ENCODE data around the gene CRAT.
A peak's percentile ranks its signal among the peaks of the same experiment; 100 is the strongest.

CRAT gene

GRCh38 chr9:129110740-129111527 lies at the start of gene CRAT, which contains the start of gene PTPA:
Gene CRAT, minus strand, starts transcription at chr9:129110793. Its CDS starts 284 bp downstream, at chr9:129110509.
Gene PTPA, plus strand, starts transcription at chr9:129111415. Its CDS starts 186 bp downstream, at chr9:129111601.
- peak; percentile 97 for DNase-seq

GRCh38 chr9:129156163-129156562 lies 45.6 kb upstream of the CRAT start:
- no peak for DNase-seq

GRCh38 chr9:129154866-129155477 lies 44.4 kb upstream of the CRAT start:
- DNase-seq, result no peak

GRCh38 chr9:129151469-129151868 lies 40.9 kb upstream of the CRAT start:
- DNase-seq, result no peak

GRCh38 chr9:129150672-129151211 lies 40.1 kb upstream of the CRAT start:
- DNase-seq, result no peak

GRCh38 chr9:129150122-129150521 lies 39.5 kb upstream of the CRAT start:
- DNase-seq, result no peak

GRCh38 chr9:129149442-129149841 lies 38.8 kb upstream of the CRAT start:
- no peak for DNase-seq

GRCh38 chr9:129148463-129149204 lies 38.0 kb upstream of the CRAT start:
- DNase-seq, result no peak

- DNase-seq, result no peak
Measured at GRCh38 chr9:129146441-129146941, 35.9 kb upstream of the CRAT start.

GRCh38 chr9:129145841-129146292 lies 35.3 kb upstream of the CRAT start:
- no peak for DNase-seq

- DNase-seq, result no peak
Measured at GRCh38 chr9:129145316-129145715, 34.7 kb upstream of the CRAT start.

- peak; percentile 71 for DNase-seq
Measured at GRCh38 chr9:129143031-129143927, 32.7 kb upstream of the CRAT start.

- DNase-seq, result no peak
Measured at GRCh38 chr9:129142138-129142935, 31.7 kb upstream of the CRAT start.

- peak; percentile 27 for DNase-seq
Measured at GRCh38 chr9:129141066-129142041, 30.8 kb upstream of the CRAT start.

GRCh38 chr9:129140397-129141065 lies 29.9 kb upstream of the CRAT start:
- DNase-seq, result peak; percentile 19

GRCh38 chr9:129139993-129140396 lies 29.4 kb upstream of the CRAT start:
- peak; percentile 77 for DNase-seq

- peak; percentile 75 for DNase-seq
Measured at GRCh38 chr9:129139233-129139992, 28.8 kb upstream of the CRAT start.

- DNase-seq, result no peak
Measured at GRCh38 chr9:129138476-129139232, 28.1 kb upstream of the CRAT start.
